Smooth muscle cell (in vitro differentiated cells): ENCODE results near the gene CGB5. TPM values are rescaled to one million over a fixed set of nuclear protein-coding genes. Genes with fewer than 3 reads are reported as not detected.

Source experiments
- DNase-seq: peaks from one replicate; lab custom pipeline; 2025; ENCODE audit not compliant: unreplicated experiment; lab: John Stamatoyannopoulos, UW
- H2AFZ ChIP-seq: fragments of 200-600 bp; sonication (generic); 2 replicates; pipeline ENCODE4 v1.6.0; 2016; ENCODE audit warnings: antibody characterized with exemption, low read depth, mild to moderate bottlenecking
- H3F3A ChIP-seq: fragments of 200-600 bp; sonication (generic); 2 replicates; pipeline ENCODE4 v1.6.0; 2017; ENCODE audit warnings: antibody characterized with exemption, low read depth
- H3K27ac ChIP-seq: fragments of 200-600 bp; sonication (generic); 2 replicates; pipeline ENCODE4 v1.5.1; 2016; ENCODE audit warnings: low read depth, mild to moderate bottlenecking
- H3K27me3 ChIP-seq: fragments of 200-600 bp; sonication (generic); 2 replicates; pipeline ENCODE4 v1.6.1; 2016; ENCODE audit warnings: low read depth, mild to moderate bottlenecking
- H3K36me3 ChIP-seq: fragments of 200-600 bp; sonication (generic); 2 replicates; pipeline ENCODE4 v1.5.1; 2016; ENCODE audit warnings: low read depth
- H3K4me1 ChIP-seq: fragments of 200-600 bp; sonication (generic); 2 replicates; pipeline ENCODE4 v1.5.1; 2016; ENCODE audit warnings: low read depth
- H3K4me2 ChIP-seq: fragments of 200-600 bp; sonication (generic); 2 replicates; pipeline ENCODE4 v1.6.0; 2016; ENCODE audit warnings: mild to moderate bottlenecking
- H3K4me3 ChIP-seq: fragments of 200-600 bp; sonication (generic); 2 replicates; pipeline ENCODE4 v1.5.1; 2016; ENCODE audit warnings: mild to moderate bottlenecking
- H3K79me2 ChIP-seq: fragments of 200-600 bp; sonication (generic); 2 replicates; pipeline ENCODE4 v1.6.0; 2016; ENCODE audit warnings: low read depth, mild to moderate bottlenecking
- H3K9ac ChIP-seq: fragments of 200-600 bp; sonication (generic); 2 replicates; pipeline ENCODE4 v1.6.0; 2016; ENCODE audit warnings: low read depth
- H3K9me3 ChIP-seq: fragments of 200-600 bp; sonication (generic); replicated peaks from 2 replicates; pipeline ENCODE4 v1.5.1; 2016; ENCODE audit warnings: low read depth
- H4K20me1 ChIP-seq: fragments of 200-600 bp; sonication (generic); 2 replicates; pipeline ENCODE4 v1.6.0; 2016; ENCODE audit warnings: low read depth
- CTCF ChIP-seq: fragments of 200-600 bp; sonication (generic); IDR thresholded peaks from 2 replicates; pipeline ENCODE4 v1.5.1; 2017; ENCODE audit warnings: borderline replicate concordance, mild to moderate bottlenecking, antibody characterized with exemption; ENCODE audit not compliant: insufficient read depth, poor library complexity, severe bottlenecking
- WGBS: methylation state at CpG from one replicate; pipeline ENCODE4 v1.1.7; 2016; ENCODE audit warnings: low lambda C conversion rate; 5-methylcytosine and 5-hydroxymethylcytosine counted together
- polyA plus RNA-seq: library from polyadenylated mRNA; unstranded; fragments of >200 nt; fragmentation: Nextera tagmentation; extraction: Ambion mirVana; gene quantifications from 2 replicates; pipeline ENCODE4 v1.2.1, GENCODE V29; 2016
- total RNA-seq: library from RNA; depleted of rRNA; stranded (reverse); fragments of >200 nt; gene quantifications from 2 replicates; pipeline ENCODE4 v1.2.3, GENCODE V29; 2014

The CGB5 gene
- total and polyA plus RNA-seq, 2 experiments from 2014 or later, result 2.0 TPM; not detected in 1

- peak overlapping the region; percentile 86 for H3K4me2 ChIP-seq
- peak overlapping the region; percentile 97 for H2AFZ ChIP-seq
Measured at GRCh38 chr19:49084206-49085019, 40.8 kb downstream of the CGB5 start.

GRCh38 chr19:49085020-49085867 is 41.6 kb downstream of the CGB5 start, which contains the start of gene SNRNP70:
SNRNP70 (plus strand) TSS chr19:49085451; CDS start chr19:49086415, 964 bp downstream.
- Histone ChIP-seq H3K9ac (peak within 1 kb of the TSS; percentile 92), H3F3A (no peaks in the 10 kb centered on the region), H3K4me1 (peaks cover 18% of the 10 kb centered on the region), H3K4me3 (peak within 1 kb of the TSS; percentile 79), H3K36me3 (no peaks in the 10 kb centered on the region), H4K20me1 (peaks cover 47% of the 10 kb centered on the region), H3K27ac (peak within 1 kb of the TSS; percentile 72), H3K4me2 (peak within 1 kb of the TSS; percentile 86), H3K79me2 (peaks cover 48% of the 10 kb centered on the region), H3K9me3 (no peaks in the 10 kb centered on the region), H2AFZ (peak within 1 kb of the TSS; percentile 97), H3K27me3 (no peaks in the 10 kb centered on the region)
- TF ChIP-seq CTCF, result no peak
- peak; percentile 97 for DNase-seq
- WGBS, result 1% methylated on average over 85 of the region's 89 CpGs

More at GRCh38 chr19:49084206-49085019, 40.8 kb downstream of the CGB5 start:
- H3K4me1 ChIP-seq, result peaks cover 18% of the 10 kb centered on the region
- H3K4me3 ChIP-seq, result peak overlapping the region; percentile 79
- no peaks in the 10 kb centered on the region for H3K27me3 ChIP-seq
- WGBS, result 82% methylated on average over 26 of the region's 26 CpGs
- H3K27ac ChIP-seq, result peak overlapping the region; percentile 43
- H3K9me3 ChIP-seq, result no peaks in the 10 kb centered on the region
- peaks cover 41% of the 10 kb centered on the region for H3K79me2 ChIP-seq
- TF ChIP-seq CTCF, result no peak
- DNase-seq, result no peak
- H3K9ac ChIP-seq, result peak overlapping the region; percentile 57
- H3F3A ChIP-seq, result no peaks in the 10 kb centered on the region
- no peaks in the 10 kb centered on the region for H3K36me3 ChIP-seq
- H4K20me1 ChIP-seq, result peaks cover 39% of the 10 kb centered on the region

GRCh38 chr19:49085868-49086232 is 42.2 kb downstream of the CGB5 start:
- TF ChIP-seq CTCF, result no peak
- H2AFZ ChIP-seq, result peak overlapping the region; percentile 65
- no peaks in the 10 kb centered on the region for H3K36me3 ChIP-seq
- peak overlapping the region; percentile 79 for H3K4me3 ChIP-seq
- no peak for DNase-seq
- 3% methylated on average over 14 of the region's 14 CpGs for WGBS
- peak overlapping the region; percentile 84 for H3K4me2 ChIP-seq
- H3K27me3 ChIP-seq, result no peaks in the 10 kb centered on the region
- no peaks in the 10 kb centered on the region for H3K9me3 ChIP-seq
- H3K27ac ChIP-seq, result peak overlapping the region; percentile 72
- peak overlapping the region; percentile 92 for H3K9ac ChIP-seq
- no peaks in the 10 kb centered on the region for H3F3A ChIP-seq
- peaks cover 18% of the 10 kb centered on the region for H3K4me1 ChIP-seq
- H3K79me2 ChIP-seq, result peaks cover 54% of the 10 kb centered on the region
- peaks cover 53% of the 10 kb centered on the region for H4K20me1 ChIP-seq
